ENCODE data around the gene KIF3A.

Gene KIF3A

DNA sequence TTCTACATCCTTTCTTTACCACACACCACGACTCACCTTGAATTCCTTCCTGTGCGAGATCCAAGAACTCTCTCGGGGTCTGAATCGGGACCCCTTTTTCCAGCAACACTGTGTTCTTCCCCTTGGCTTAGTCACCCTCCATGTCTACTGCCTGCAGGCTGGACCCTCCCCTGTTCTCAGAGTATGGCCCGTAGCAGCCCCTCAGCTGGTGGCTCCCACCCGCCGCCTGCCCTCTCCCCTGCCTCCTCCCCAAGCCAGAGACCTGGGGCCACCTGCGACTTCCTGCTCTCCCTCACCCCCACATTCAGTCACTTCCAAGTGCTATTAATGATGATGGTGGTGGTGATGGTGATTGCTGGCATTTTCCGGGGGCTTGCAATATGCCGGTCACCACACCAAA lies 70.0 kb downstream of the KIF3A start:
- TF ChIP-seq, protein P1, sequence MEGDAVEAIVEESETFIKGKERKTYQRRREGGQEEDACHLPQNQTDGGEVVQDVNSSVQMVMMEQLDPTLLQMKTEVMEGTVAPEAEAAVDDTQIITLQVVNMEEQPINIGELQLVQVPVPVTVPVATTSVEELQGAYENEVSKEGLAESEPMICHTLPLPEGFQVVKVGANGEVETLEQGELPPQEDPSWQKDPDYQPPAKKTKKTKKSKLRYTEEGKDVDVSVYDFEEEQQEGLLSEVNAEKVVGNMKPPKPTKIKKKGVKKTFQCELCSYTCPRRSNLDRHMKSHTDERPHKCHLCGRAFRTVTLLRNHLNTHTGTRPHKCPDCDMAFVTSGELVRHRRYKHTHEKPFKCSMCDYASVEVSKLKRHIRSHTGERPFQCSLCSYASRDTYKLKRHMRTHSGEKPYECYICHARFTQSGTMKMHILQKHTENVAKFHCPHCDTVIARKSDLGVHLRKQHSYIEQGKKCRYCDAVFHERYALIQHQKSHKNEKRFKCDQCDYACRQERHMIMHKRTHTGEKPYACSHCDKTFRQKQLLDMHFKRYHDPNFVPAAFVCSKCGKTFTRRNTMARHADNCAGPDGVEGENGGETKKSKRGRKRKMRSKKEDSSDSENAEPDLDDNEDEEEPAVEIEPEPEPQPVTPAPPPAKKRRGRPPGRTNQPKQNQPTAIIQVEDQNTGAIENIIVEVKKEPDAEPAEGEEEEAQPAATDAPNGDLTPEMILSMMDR (conservative IDR thresholded peaks at IDR 0.05; ENCODE audit: low read length): no peak
- no peak for TF ChIP-seq EZH2phosphoT487 (IDR thresholded peaks at IDR 0.05; ENCODE audit: borderline replicate concordance)
- H3K79me2 ChIP-seq (ENCODE audit: insufficient read depth, low read length): no peaks in the 10 kb centered on the region
- H3K4me2 ChIP-seq (ENCODE audit: low read depth, low read length, poor library complexity, severe bottlenecking): no peak overlapping the region
- H3K27me3 ChIP-seq (ENCODE audit: insufficient read depth, low read length, poor library complexity, severe bottlenecking): no peaks in the 10 kb centered on the region
- H4K20me1 ChIP-seq (ENCODE audit: insufficient read depth, low read length, poor library complexity, severe bottlenecking): no peaks in the 10 kb centered on the region
- no peaks in the 10 kb centered on the region for H3K9me2 ChIP-seq (replicated peaks; ENCODE audit: low read depth, low read length)
- H3K9ac ChIP-seq (ENCODE audit: low read depth, low read length, poor library complexity, severe bottlenecking): no peak overlapping the region
- H3K4me3 ChIP-seq (ENCODE audit: low read length, poor library complexity, severe bottlenecking): no peak overlapping the region
- no peaks in the 10 kb centered on the region for H3F3A ChIP-seq (ENCODE audit: low read depth)
- no peaks in the 10 kb centered on the region for H3K36me3 ChIP-seq (ENCODE audit: insufficient read depth, low read length)
- H3K9me3 ChIP-seq (ENCODE audit: insufficient read depth, low read depth, low read length): no peaks in the 10 kb centered on the region
- peaks cover 17% of the 10 kb centered on the region for H3K4me1 ChIP-seq (ENCODE audit: insufficient read depth, low read length, poor library complexity, severe bottlenecking)
- no peak overlapping the region for H2AFZ ChIP-seq (ENCODE audit: low read length)

DNA sequence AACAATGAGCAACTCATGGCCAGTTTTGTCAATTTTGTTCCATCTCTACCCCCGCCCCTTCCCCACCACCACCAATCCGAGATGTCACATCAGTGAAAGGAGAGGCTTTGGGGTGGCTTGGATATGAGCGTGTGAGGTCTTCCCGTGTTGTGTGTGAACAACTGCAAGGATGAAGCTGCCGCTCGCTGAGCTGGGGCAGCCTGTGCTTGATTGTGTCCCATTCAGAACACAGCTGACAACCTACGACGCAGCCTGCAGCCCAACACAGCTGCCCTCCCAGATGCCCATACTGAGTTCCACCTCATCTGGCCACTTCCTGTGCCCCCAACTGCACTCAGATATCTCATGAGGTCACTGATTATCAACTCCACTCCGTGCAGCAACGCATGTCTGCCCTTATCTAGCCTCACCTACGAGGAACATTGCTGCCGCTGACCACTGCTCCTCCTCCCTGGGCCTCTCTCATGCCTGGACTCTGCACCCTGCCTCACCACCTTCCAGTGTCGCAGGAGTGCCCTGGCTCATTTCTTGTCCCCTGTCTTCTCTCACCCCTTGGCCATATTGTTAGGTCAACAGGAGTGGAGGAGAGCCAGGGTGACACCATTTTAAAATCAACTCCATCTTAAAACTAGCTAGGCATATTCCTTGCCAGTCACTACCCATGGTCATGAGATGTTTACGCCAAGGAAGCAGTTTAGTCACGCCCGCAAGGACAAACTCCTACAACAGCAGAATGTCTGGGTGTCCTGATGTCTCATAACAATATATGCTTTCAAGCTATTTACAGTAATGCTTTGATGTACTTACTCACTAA lies 70.8 kb downstream of the KIF3A start:
- no peaks in the 10 kb centered on the region for H3K9me3 ChIP-seq (ENCODE audit: insufficient read depth, low read depth, low read length)
- H3K4me2 ChIP-seq (ENCODE audit: low read depth, low read length, poor library complexity, severe bottlenecking): no peak overlapping the region
- H3K4me1 ChIP-seq (ENCODE audit: insufficient read depth, low read length, poor library complexity, severe bottlenecking): peaks cover 17% of the 10 kb centered on the region
- H3K4me3 ChIP-seq (ENCODE audit: low read length, poor library complexity, severe bottlenecking): no peak overlapping the region
- H3K36me3 ChIP-seq (ENCODE audit: insufficient read depth, low read length): no peaks in the 10 kb centered on the region
- no peak overlapping the region for H2AFZ ChIP-seq (ENCODE audit: low read length)
- H3K9me2 ChIP-seq (replicated peaks; ENCODE audit: low read depth, low read length): no peaks in the 10 kb centered on the region
- no peaks in the 10 kb centered on the region for H3F3A ChIP-seq (ENCODE audit: low read depth)
- H4K20me1 ChIP-seq (ENCODE audit: insufficient read depth, low read length, poor library complexity, severe bottlenecking): no peaks in the 10 kb centered on the region
- no peaks in the 10 kb centered on the region for H3K27me3 ChIP-seq (ENCODE audit: insufficient read depth, low read length, poor library complexity, severe bottlenecking)
- TF ChIP-seq, protein P1 (conservative IDR thresholded peaks at IDR 0.05; ENCODE audit: low read length): no peak
- TF ChIP-seq EZH2phosphoT487 (IDR thresholded peaks at IDR 0.05; ENCODE audit: borderline replicate concordance): no peak
- H3K79me2 ChIP-seq (ENCODE audit: insufficient read depth, low read length): no peaks in the 10 kb centered on the region
- no peak overlapping the region for H3K9ac ChIP-seq (ENCODE audit: low read depth, low read length, poor library complexity, severe bottlenecking)

DNA sequence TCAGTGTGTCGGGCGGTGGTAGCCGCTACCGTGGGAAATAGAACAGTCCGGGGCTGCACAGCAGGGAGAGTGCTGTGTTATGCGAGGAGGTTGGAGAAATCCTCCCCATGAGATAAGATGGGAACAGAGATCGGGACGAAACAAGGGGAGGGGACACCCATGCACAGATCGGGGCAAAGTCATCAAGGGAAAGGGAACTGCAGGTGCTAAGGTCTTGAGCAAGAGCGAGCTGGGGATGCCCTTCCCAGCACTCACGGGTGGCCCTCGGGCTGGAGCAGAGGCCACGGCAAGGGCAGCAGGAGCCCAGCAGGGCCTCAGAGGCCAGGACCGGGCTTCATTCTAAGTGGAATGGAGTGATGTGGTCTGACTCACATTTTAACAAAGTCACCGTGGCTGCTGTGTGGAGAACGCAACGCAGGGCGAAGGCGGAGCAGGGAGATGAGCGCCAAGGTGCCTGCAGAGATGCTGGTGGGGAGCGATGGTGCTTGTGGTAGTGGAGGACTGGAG lies 71.7 kb downstream of the KIF3A start:
- no peak overlapping the region for H3K4me3 ChIP-seq (ENCODE audit: low read length, poor library complexity, severe bottlenecking)
- H3K36me3 ChIP-seq (ENCODE audit: insufficient read depth, low read length): no peaks in the 10 kb centered on the region
- H3F3A ChIP-seq (ENCODE audit: low read depth): no peaks in the 10 kb centered on the region
- no peaks in the 10 kb centered on the region for H4K20me1 ChIP-seq (ENCODE audit: insufficient read depth, low read length, poor library complexity, severe bottlenecking)
- no peak overlapping the region for H3K9ac ChIP-seq (ENCODE audit: low read depth, low read length, poor library complexity, severe bottlenecking)
- TF ChIP-seq, protein P1 (conservative IDR thresholded peaks at IDR 0.05; ENCODE audit: low read length): no peak
- no peak for TF ChIP-seq EZH2phosphoT487 (IDR thresholded peaks at IDR 0.05; ENCODE audit: borderline replicate concordance)
- H3K27me3 ChIP-seq (ENCODE audit: insufficient read depth, low read length, poor library complexity, severe bottlenecking): no peaks in the 10 kb centered on the region
- no peaks in the 10 kb centered on the region for H3K9me2 ChIP-seq (replicated peaks; ENCODE audit: low read depth, low read length)
- H3K9me3 ChIP-seq (ENCODE audit: insufficient read depth, low read depth, low read length): no peaks in the 10 kb centered on the region
- no peaks in the 10 kb centered on the region for H3K79me2 ChIP-seq (ENCODE audit: insufficient read depth, low read length)
- H3K4me1 ChIP-seq (ENCODE audit: insufficient read depth, low read length, poor library complexity, severe bottlenecking): peaks cover 17% of the 10 kb centered on the region
- H3K4me2 ChIP-seq (ENCODE audit: low read depth, low read length, poor library complexity, severe bottlenecking): no peak overlapping the region
- no peak overlapping the region for H2AFZ ChIP-seq (ENCODE audit: low read length)
